Stimulated activated CD8-positive, alpha-beta memory T cell treated with anti-CD3 and anti-CD28 coated beads, Interleukin-4, amount 100 ng/mL, for 24 hours (primary cell): ENCODE data around the gene CHCHD4.
"Not testable (repeated sequence)": the region's sequence is repeated elsewhere in the genome, so short reads cannot be mapped to it uniquely, and the experiment has no call there.

ENCODE experiments used
- DNase-seq: peaks from one replicate; pipeline ENCODE4 v3.0.0-alpha.2; 2020; ENCODE audit warnings: low read depth

Gene CHCHD4

GRCh38 chr3:14119651-14120050, 5.0 kb downstream of the CHCHD4 start:
- DNase-seq, result no peak

- no peak for DNase-seq
These were observed 6.0 kb downstream of the CHCHD4 start for GRCh38 chr3:14118400-14119381.

- DNase-seq, result no peak
These were observed 6.9 kb downstream of the CHCHD4 start for GRCh38 chr3:14117468-14118399.

GRCh38 chr3:14113965-14114635, 10.6 kb downstream of the CHCHD4 start:
- DNase-seq, result no peak

GRCh38 chr3:14110699-14111098, 14.0 kb downstream of the CHCHD4 start:
- DNase-seq, result no peak

- DNase-seq, result not testable (repeated sequence)
These were observed 14.8 kb downstream of the CHCHD4 start for GRCh38 chr3:14109821-14110220.

- DNase-seq, result no peak
These were observed 26.9 kb downstream of the CHCHD4 start for GRCh38 chr3:14097616-14098391.

- DNase-seq, result no peak
These were observed 27.9 kb downstream of the CHCHD4 start for GRCh38 chr3:14096742-14097141.

- DNase-seq, result no peak
These were observed 30.8 kb downstream of the CHCHD4 start for GRCh38 chr3:14093831-14094230.

GRCh38 chr3:14092464-14092863, 32.2 kb downstream of the CHCHD4 start:
- DNase-seq, result no peak

GRCh38 chr3:14091959-14092358, 32.7 kb downstream of the CHCHD4 start:
- not testable (repeated sequence) for DNase-seq

GRCh38 chr3:14087461-14087860, 37.2 kb downstream of the CHCHD4 start:
- not testable (repeated sequence) for DNase-seq

GRCh38 chr3:14082108-14082657, 42.5 kb downstream of the CHCHD4 start:
- DNase-seq, result no peak

- no peak for DNase-seq
These were observed 47.4 kb downstream of the CHCHD4 start for GRCh38 chr3:14077310-14077709.

- DNase-seq, result not testable (repeated sequence)
These were observed 49.4 kb downstream of the CHCHD4 start for GRCh38 chr3:14075233-14075632.

- no peak for DNase-seq
These were observed 59.8 kb downstream of the CHCHD4 start for GRCh38 chr3:14064910-14065309.

- DNase-seq, result no peak
These were observed 61.5 kb downstream of the CHCHD4 start for GRCh38 chr3:14063152-14063551.
